Measurements from ENCODE around the gene SLC36A3.
A peak's percentile ranks its signal among the peaks of the same experiment; 100 is the strongest.
"Not testable (repeated sequence)": the region's sequence is repeated elsewhere in the genome, so short reads cannot be mapped to it uniquely, and the experiment has no call there.

SLC36A3 gene

DNA sequence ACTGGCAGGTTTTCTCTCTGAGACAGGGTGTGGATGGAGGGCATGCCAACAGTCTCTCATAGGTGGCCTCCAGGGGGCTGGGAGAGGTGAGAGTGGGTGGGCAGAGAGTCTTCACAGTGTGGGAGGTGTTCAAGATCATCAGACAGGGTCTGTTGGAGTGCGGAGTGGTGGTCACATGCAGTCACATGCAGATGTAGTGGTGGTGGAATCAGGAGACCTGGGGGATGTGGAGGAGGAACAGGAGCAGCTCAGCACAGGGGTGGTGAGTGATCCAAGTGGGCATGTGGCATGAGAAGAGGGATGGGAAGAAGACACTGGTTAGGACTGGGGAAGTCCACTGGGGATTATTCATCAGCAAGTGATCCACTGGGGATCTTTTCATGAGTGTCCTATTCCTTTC is 44.8 kb downstream of the SLC36A3 start:
- no peak for DNase-seq (ENCODE audit: low read depth)

DNA sequence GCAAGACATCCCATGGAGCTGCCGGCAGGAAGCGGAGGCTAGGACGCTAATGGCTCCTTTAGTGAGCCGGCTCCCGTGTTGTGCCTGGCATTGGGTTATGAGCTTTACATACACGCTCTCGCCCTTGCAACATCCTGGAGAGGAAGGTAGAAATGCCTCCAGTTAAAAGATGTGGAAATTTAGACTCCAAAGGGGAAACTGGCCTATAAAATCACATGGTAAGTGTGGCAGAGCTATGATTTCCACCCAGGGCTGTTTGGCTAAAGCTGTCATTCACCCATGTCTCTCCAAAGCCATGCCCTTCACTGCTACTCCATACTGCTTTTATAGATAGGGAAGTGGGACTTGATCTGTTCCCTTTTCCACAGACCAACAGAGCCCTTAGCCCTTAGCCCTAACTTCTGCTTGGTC is 45.4 kb downstream of the SLC36A3 start:
- DNase-seq (ENCODE audit: low read depth) = no peak

DNA sequence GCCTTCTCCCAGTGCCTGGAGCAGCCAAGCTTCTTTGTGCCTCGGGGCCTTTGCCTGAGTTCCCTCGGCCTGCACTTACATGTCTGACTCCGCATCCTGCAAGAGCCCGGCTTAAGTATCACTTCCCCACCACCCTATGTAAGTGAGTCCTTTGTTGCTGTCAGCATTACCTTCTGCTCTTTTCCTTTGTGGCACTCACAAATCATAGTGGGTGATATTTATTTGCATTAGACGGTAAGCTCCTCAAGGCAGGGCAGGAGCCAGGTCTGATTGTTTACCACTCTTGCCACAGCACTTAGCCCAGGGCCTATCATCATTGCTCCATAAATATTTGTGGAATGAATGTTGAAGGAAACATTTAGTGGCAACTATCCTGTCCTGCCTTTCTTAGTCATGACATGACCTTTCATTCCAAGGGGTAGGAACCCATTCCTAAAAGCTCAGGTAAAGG is 45.8 kb downstream of the SLC36A3 start:
- no peak for DNase-seq (ENCODE audit: low read depth)

- DNase-seq (ENCODE audit: low read depth) = no peak
Measured at GRCh38 chr5:151255621-151256286, 47.8 kb downstream of the SLC36A3 start.

DNA sequence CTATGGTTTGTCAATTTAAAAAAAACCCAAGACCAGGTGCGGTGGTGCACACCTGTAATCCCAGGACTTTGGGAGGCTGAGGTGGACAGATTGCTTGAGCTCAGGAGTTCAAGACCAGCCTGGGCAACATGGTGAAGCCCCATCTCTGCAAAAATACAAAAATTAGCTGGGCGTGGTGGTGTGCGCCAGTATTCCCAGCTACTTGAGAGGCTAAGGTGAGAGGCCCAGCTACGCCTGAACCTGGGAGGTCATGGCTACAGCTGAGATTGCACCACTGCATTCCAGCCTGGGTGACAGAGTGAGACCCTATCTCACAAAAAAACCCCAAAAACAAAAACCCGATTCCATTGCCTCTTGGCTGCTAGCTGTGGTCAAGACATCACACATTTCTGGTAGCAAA is 48.6 kb downstream of the SLC36A3 start:
- DNase-seq (ENCODE audit: low read depth) = not testable (repeated sequence)

DNA sequence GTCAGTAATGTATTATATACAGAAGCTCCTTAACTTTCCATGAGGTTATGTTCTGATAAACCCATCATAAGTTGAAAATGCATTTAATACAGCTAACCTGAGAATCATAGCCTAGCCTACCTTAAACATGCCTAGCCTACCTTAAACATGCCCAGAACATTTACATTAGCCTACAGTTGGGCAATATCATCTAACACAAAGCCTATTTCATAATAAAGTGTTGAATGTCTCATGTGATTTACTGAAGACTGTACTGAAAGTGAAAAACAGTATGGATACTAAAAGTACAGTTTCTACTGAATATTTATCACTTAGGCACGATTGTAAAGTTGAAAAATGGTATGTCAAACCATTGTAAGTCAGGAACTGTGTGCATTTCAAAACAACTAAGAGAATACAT is 49.0 kb downstream of the SLC36A3 start:
- DNase-seq (ENCODE audit: low read depth) = no peak

GRCh38 chr5:151253605-151253950 is 50.0 kb downstream of the SLC36A3 start:
- no peak for DNase-seq (ENCODE audit: low read depth)

GRCh38 chr5:151252762-151253604 is 50.6 kb downstream of the SLC36A3 start, which contains the start of gene GM2A:
TSS of gene GM2A (plus strand) at chr5:151253185. CDS start at chr5:151253217, 32 bp downstream.
- peak; percentile 91 for DNase-seq (ENCODE audit: low read depth)

DNA sequence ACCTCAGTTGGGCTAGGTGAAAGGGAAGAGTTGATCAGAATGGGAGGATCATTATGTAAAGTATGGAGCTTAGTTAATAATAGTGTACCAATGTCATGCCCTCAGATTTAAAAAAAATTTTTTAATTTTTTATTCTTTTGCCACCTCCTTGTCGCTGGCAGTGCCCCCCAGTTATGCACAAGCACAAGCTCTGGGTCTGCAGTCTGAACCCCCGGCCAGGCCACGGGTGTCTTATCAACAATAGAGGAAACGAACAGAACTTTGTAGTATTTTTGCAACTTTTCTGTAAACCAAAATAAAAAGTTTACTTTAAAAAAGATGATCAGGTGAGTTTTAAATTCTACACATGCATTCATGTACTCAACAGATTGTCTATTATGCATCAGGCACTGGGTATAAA is 51.9 kb downstream of the SLC36A3 start:
- no peak for DNase-seq (ENCODE audit: low read depth)

- no peak for DNase-seq (ENCODE audit: low read depth)
Measured at GRCh38 chr5:151251001-151251551, 52.5 kb downstream of the SLC36A3 start.

GRCh38 chr5:151250346-151251000 is 53.1 kb downstream of the SLC36A3 start:
- no peak for DNase-seq (ENCODE audit: low read depth)

GRCh38 chr5:151249281-151249680 is 54.3 kb downstream of the SLC36A3 start:
- no peak for DNase-seq (ENCODE audit: low read depth)

DNA sequence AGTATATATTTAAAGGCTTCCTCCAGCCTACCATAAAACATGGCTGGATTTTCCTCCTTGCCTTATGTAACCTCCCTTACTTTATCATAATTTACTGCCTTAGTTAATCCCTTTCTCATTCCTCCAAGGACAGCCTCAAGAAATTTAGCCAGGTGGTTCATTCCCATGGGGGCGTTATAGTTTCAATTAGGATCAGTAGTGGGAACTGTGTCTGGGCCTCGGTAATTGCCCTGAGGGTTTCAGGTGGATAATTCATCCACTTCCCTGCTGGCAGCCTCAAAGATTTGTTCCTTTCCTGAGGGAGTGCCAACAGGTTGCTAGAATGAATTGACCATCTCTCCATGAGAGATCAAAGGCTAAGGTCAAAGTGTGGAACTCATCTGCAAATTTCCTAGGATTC is 54.9 kb downstream of the SLC36A3 start:
- DNase-seq (ENCODE audit: low read depth) = no peak

- DNase-seq (ENCODE audit: low read depth) = no peak
Measured at GRCh38 chr5:151245680-151246219, 57.8 kb downstream of the SLC36A3 start.

GRCh38 chr5:151244206-151244605 is 59.4 kb downstream of the SLC36A3 start:
- no peak for DNase-seq (ENCODE audit: low read depth)

DNA sequence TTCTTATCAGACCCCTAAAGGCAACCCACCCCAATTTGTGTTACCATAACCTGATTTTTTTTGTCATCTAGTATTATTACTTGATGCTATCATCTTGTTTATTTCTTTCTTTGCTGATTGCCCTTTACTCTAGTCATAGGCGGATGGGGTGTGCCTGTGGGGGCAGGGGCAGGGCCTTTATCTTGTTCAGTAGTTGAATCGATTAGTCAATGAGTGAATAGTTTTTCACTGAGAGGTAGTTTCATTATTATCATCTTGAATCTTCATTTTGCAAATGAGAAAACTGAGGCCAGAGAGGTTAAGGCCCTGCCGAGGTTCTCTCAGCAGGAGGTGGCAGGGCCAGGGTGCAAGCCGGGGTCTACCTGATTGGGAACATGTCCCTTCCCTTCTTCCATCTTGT is 60.0 kb downstream of the SLC36A3 start:
- DNase-seq (ENCODE audit: low read depth) = no peak

GRCh38 chr5:151243127-151243526 is 60.4 kb downstream of the SLC36A3 start:
- DNase-seq (ENCODE audit: low read depth) = no peak

DNA sequence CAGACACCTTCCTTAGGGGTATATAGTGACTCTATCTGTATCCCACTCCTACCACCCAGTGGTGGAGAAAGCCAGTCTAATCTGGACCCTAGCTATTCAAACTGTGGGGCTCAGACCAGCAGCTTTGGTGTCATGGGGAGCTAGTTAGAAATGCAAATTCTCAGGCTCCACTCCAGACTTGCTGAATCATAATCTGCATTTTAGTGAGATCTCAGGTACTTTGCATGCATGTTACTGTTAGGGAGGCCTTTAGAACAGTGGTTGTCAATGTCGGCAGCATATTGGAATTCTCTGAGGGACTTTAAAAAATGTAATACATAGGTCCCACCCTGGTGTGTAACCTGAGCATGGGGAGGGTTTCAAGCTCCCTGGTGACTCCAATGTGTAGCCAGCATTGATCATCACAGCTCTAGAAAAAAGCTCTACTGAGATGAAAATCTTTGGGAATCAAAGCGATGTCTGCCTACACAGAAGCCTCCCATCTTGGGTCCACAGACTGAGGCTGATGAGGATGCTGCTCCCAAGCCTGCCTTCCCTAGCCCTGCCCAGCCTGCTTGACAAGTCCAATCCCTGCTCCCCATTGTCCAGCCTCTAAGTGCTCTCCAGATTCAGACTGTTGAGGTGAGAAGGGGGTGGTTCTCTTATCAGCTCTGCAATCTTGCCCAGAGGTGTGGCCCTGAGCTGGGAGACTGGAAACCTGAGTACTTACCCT is 62.5 kb downstream of the SLC36A3 start:
- DNase-seq (ENCODE audit: low read depth) = no peak

DNA sequence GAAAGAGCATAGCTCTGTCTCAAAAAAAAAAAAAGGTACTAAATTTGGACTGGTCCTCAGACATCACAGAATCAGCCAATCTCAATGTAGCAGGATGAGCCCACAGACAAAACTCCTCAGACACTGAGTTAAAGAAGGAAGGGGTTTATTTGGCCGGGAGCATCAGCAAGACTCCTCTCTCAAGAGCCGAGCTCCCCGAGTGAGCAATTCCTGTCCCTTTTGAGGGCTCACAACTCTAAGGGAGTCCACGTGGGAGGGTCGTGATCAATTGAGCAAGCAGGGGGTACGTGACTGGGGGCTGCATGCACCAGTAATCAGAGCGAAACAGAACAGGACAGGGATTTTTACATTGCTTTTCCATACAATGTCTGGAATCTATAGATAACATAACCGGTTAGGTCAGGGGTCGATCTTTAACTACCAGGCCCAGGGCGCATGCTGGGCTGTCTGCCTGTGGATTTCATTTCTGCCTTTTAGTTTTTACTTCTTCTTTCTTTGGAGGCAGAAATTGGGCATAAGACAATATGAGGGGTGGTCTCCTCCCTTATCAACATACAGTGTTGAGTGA is 63.2 kb downstream of the SLC36A3 start:
- not testable (repeated sequence) for DNase-seq (ENCODE audit: low read depth)

DNA sequence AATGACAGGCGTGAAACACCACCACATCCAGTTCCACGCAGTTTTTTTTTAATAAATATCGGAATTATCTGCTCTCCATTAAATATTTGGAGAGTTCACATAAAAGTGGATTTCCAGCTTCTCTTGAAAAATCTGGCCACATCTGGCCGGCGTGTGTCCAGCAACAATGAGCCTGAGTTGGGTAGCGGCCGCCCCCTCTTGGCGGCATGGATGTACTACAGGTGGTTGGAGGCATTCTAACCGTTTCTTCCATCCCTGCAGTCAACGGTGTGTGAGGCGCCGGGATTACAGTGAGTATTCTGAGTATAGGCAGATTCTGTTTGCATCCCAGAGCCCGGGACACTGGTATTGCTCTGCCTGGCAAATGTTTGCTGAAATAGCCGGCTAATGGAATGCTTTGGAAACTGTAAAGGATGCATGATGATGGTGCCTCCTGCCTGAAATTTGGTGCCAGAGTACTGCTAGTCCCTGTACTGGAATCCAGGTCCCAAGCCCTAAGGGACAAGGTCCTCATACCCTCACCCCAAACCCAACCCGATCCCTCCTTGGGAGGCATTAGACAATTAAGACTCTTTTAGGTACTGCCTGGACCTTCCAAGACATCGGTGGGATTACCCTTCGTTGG is 64.2 kb downstream of the SLC36A3 start:
- DNase-seq (ENCODE audit: low read depth) = no peak

DNA sequence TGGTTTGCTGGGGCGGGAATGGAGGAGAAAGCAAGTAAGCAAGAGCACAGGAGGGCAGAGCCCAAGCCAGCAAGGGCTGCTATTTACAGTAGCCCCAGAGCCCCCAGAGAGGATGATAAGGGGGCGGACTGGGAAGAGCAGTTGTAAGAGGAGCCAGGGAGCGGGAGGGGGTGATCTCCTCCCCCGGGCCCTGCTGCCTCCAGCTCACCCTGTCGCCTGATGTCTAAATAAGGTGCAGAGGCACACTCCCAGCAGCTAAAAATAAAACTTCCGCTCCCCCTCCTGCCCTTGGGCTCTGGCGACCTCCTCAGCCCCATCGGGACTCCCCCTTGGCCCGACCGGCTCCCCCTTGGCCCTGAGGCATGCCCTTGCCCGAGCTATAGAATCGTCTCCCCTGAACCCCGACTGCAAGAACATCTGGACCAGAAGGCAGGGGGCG is 65.2 kb downstream of the SLC36A3 start:
- no peak for DNase-seq (ENCODE audit: low read depth)
